H1 (cell line): ENCODE results near the gene FOXA3. TPM values are rescaled to one million over a fixed set of nuclear protein-coding genes. Genes with fewer than 3 reads are reported as not detected.
A peak's percentile ranks its signal among the peaks of the same experiment; 100 is the strongest.

Source experiments
- CTCF ChIA-PET: fragments of 300-600 bp; sonication (Branson Sonifier 250); formaldehyde crosslinking; loops from one replicate; lab custom pipeline; 2021; ENCODE audit not compliant: partially characterized antibody; lab: Charles Lee
- POLR2A ChIA-PET: fragments of 300-600 bp; sonication (Branson Sonifier 250); formaldehyde crosslinking; loops from one replicate; lab custom pipeline; 2021; ENCODE audit warnings: inconsistent platforms; ENCODE audit not compliant: partially characterized antibody; lab: Charles Lee
- DNase-seq, 2 experiments: peaks; one replicate each; pipeline versions ENCODE4 v3.0.0 to v3.0.0-alpha.2; 2010 to 2022; ENCODE audit warnings: low spot score in 2 of 2, low read depth in 1 of 2, mixed read lengths in 1 of 2
- FAIRE-seq: peaks from 2 replicates; lab custom pipeline; 2011; peaks lifted over from hg19 to GRCh38; lab: Jason Lieb, UNC
- H2AFZ ChIP-seq: 2 replicates; pipeline ENCODE4 v1.8.1; 2012; ENCODE audit warnings: low read length, inconsistent platforms
- H2AK5ac ChIP-seq: 2 replicates; pipeline ENCODE4 v1.6.1; 2013; ENCODE audit warnings: low read depth, low read length
- H2BK120ac ChIP-seq: replicated peaks from 2 replicates; pipeline ENCODE3; 2013; ENCODE audit warnings: low read depth, low read length, inconsistent platforms
- H2BK12ac ChIP-seq: 2 replicates; pipeline ENCODE4 v1.6.1; 2013; ENCODE audit warnings: low read depth, low read length
- H2BK15ac ChIP-seq: 2 replicates; pipeline ENCODE4 v1.6.1; 2013; ENCODE audit warnings: low read length
- H2BK20ac ChIP-seq: 2 replicates; pipeline ENCODE4 v1.6.1; 2013; ENCODE audit warnings: low read length
- H2BK5ac ChIP-seq: 2 replicates; pipeline ENCODE4 v1.6.1; 2013; ENCODE audit warnings: low read depth, low read length
- H3K14ac ChIP-seq: 2 replicates; pipeline ENCODE4 v1.6.1; 2013; ENCODE audit warnings: inconsistent platforms; ENCODE audit not compliant: insufficient read length
- H3K18ac ChIP-seq: 2 replicates; pipeline ENCODE4 v1.6.1; 2013; ENCODE audit warnings: low read length; ENCODE audit errors: extremely low read depth
- H3K23ac ChIP-seq: 2 replicates; pipeline ENCODE4 v1.6.1; 2013; ENCODE audit warnings: inconsistent platforms; ENCODE audit not compliant: insufficient read length
- H3K23me2 ChIP-seq: 2 replicates; pipeline ENCODE4 v1.6.1; 2013; ENCODE audit warnings: low read depth, low read length
- H3K27ac ChIP-seq: 2 replicates; pipeline ENCODE4 v1.6.1; 2011; ENCODE audit warnings: low read depth, low read length, inconsistent platforms
- H3K27me3 ChIP-seq, 4 experiments: replicated peaks in 1 of 4; 1 replicate in 1 of 4; 2 replicates in 3 of 4; pipeline versions ENCODE4 v1.6.1 to v1.8.1; 2011 to 2013; ENCODE audit warnings: low read length in 3 of 4, mild to moderate bottlenecking in 3 of 4, inconsistent platforms in 2 of 4, mixed read lengths in 2 of 4, moderate library complexity in 1 of 4; ENCODE audit not compliant: control insufficient read depth in 3 of 4, insufficient read depth in 3 of 4; ENCODE audit errors: extremely low read depth in 1 of 4
- H3K36me3 ChIP-seq, 4 experiments: 2 replicates each; pipeline versions ENCODE4 v1.6.1 to v1.8.1; 2011 to 2013; ENCODE audit warnings: mild to moderate bottlenecking in 4 of 4, low read length in 3 of 4, moderate library complexity in 2 of 4, control low read depth in 1 of 4, inconsistent platforms in 1 of 4; ENCODE audit not compliant: insufficient read depth in 4 of 4, control insufficient read depth in 2 of 4
- H3K4ac ChIP-seq: replicated peaks from 2 replicates; pipeline ENCODE3; 2013; ENCODE audit warnings: low read length, low read depth, mixed read lengths, inconsistent platforms; ENCODE audit not compliant: insufficient read length
- H3K4me1 ChIP-seq, 4 experiments: replicated peaks in 1 of 4; 1 replicate in 1 of 4; 2 replicates in 3 of 4; pipeline versions ENCODE4 v1.6.1 to v1.8.1; 2011 to 2013; ENCODE audit warnings: low read length in 3 of 4, inconsistent platforms in 2 of 4, mixed read lengths in 1 of 4; ENCODE audit not compliant: insufficient read depth in 4 of 4, control insufficient read depth in 3 of 4
- H3K4me2 ChIP-seq, 2 experiments: 2 replicates each; pipeline versions ENCODE4 v1.6.1 to v1.8.1; 2011 to 2013; ENCODE audit warnings: low read depth in 2 of 2, low read length in 2 of 2, control low read depth in 1 of 2, inconsistent platforms in 1 of 2, mild to moderate bottlenecking in 1 of 2; ENCODE audit not compliant: insufficient read depth in 1 of 2
- H3K4me3 ChIP-seq, 4 experiments: fragments of 200-600, 300-600 bp in 1 of 4; sonication (generic), shearing (Covaris generic), sonication (Bioruptor Twin) in 1 of 4; 2 replicates each; pipeline versions ENCODE4 v1.5.1 to v1.8.1; 2011 to 2016; ENCODE audit warnings: low read length in 4 of 4, low read depth in 3 of 4, control low read depth in 2 of 4, inconsistent platforms in 2 of 4, mild to moderate bottlenecking in 2 of 4, mixed read lengths in 1 of 4, moderate library complexity in 1 of 4; ENCODE audit not compliant: insufficient read depth in 2 of 4; ENCODE audit errors: extremely low read depth in 1 of 4
- H3K56ac ChIP-seq: replicated peaks from 2 replicates; pipeline ENCODE3; 2013; ENCODE audit warnings: low read depth, mild to moderate bottlenecking, mixed read lengths, low read length, inconsistent platforms; ENCODE audit not compliant: insufficient read length
- H3K79me1 ChIP-seq: 2 replicates; pipeline ENCODE4 v1.6.1; 2013; ENCODE audit warnings: low read depth, low read length, control low read depth
- H3K79me2 ChIP-seq, 2 experiments: 2 replicates each; pipeline versions ENCODE4 v1.6.1 to v1.8.1; 2012 to 2013; ENCODE audit warnings: low read length in 2 of 2, mild to moderate bottlenecking in 2 of 2, inconsistent platforms in 1 of 2; ENCODE audit not compliant: insufficient read depth in 2 of 2, control insufficient read depth in 1 of 2
- H3K9ac ChIP-seq, 4 experiments: replicated peaks in 1 of 4; 1 replicate in 1 of 4; 2 replicates in 3 of 4; pipeline versions ENCODE4 v1.6.1 to v1.8.1; 2011 to 2013; ENCODE audit warnings: low read depth in 3 of 4, low read length in 3 of 4, control low read depth in 2 of 4, mild to moderate bottlenecking in 2 of 4, moderate library complexity in 2 of 4, inconsistent platforms in 1 of 4; ENCODE audit errors: extremely low read depth in 1 of 4
- H3K9me3 ChIP-seq, 2 experiments: 2 replicates each; pipeline versions ENCODE4 v1.6.1 to v1.8.1; 2012 to 2013; ENCODE audit warnings: mild to moderate bottlenecking in 2 of 2, moderate library complexity in 2 of 2, control low read depth in 1 of 2, inconsistent platforms in 1 of 2, low read depth in 1 of 2, low read length in 1 of 2, mixed read lengths in 1 of 2; ENCODE audit not compliant: insufficient read depth in 2 of 2
- H4K20me1 ChIP-seq, 2 experiments: replicated peaks in 1 of 2; 2 replicates each; pipeline versions ENCODE3 to v1.8.1; 2011 to 2013; ENCODE audit warnings: inconsistent platforms in 2 of 2, low read length in 2 of 2, mild to moderate bottlenecking in 1 of 2; ENCODE audit not compliant: insufficient read depth in 2 of 2, control insufficient read depth in 1 of 2
- H4K5ac ChIP-seq: 2 replicates; pipeline ENCODE4 v1.6.1; 2013; ENCODE audit warnings: low read length, low read depth, mixed read lengths, inconsistent platforms; ENCODE audit not compliant: insufficient read length
- H4K8ac ChIP-seq: 2 replicates; pipeline ENCODE4 v1.8.0; 2013; ENCODE audit warnings: mild to moderate bottlenecking, moderate library complexity, low read length, inconsistent platforms; ENCODE audit not compliant: insufficient read depth; ENCODE audit errors: extremely low read depth
- H4K91ac ChIP-seq: replicated peaks from 2 replicates; pipeline ENCODE3; 2013; ENCODE audit warnings: low read length, mixed read lengths, inconsistent platforms; ENCODE audit not compliant: insufficient read length
- HDAC2 ChIP-seq, 2 experiments: fragments of 300-600 bp in 1 of 2; sonication (generic) in 1 of 2; IDR thresholded peaks; 2 replicates each; pipeline ENCODE4 v1.6.1; 2011 to 2012; ENCODE audit warnings: low read depth in 2 of 2, low read length in 2 of 2, mild to moderate bottlenecking in 2 of 2, moderate library complexity in 2 of 2, borderline replicate concordance in 1 of 2, inconsistent platforms in 1 of 2
- JUND ChIP-seq: IDR thresholded peaks from 2 replicates; pipeline ENCODE4 v1.6.1; 2011; ENCODE audit warnings: mild to moderate bottlenecking, improper control_type of control experiment, low read length
- KDM5A ChIP-seq: fragments of 200-600 bp; IDR thresholded peaks from 2 replicates; pipeline ENCODE4 v1.7.1; 2012; ENCODE audit warnings: mild to moderate bottlenecking, low read length, inconsistent platforms, mixed read lengths
- YY1 ChIP-seq: IDR thresholded peaks from 2 replicates; pipeline ENCODE4 v1.6.1; 2011; ENCODE audit warnings: low read depth, mild to moderate bottlenecking, low read length
- WGBS, 2 experiments: shearing (Covaris generic) in 1 of 2; methylation state at CpG; one replicate each; pipeline versions ENCODE4 v1.1.6 to v1.1.7; 2013 to 2015; ENCODE audit warnings: low lambda C conversion rate in 2 of 2, mixed read lengths in 2 of 2, inconsistent platforms in 1 of 2, low coverage in 1 of 2, missing lambda C conversion rate in 1 of 2; ENCODE audit not compliant: insufficient replicate concordance in 2 of 2, insufficient coverage in 1 of 2, insufficient read length in 1 of 2; ENCODE audit errors: extremely low coverage in 1 of 2, missing lambda C conversion rate in 1 of 2; 5-methylcytosine and 5-hydroxymethylcytosine counted together
- polyA plus RNA-seq, 7 experiments: library from polyadenylated mRNA; depleted of rRNA in 3 of 7; stranded (reverse) in 5 of 7; unstranded in 2 of 7; fragments of >200 nt in 5 of 7; fragments of 200-250 nt in 2 of 7; gene quantifications; 1 replicate in 5 of 7; 2 replicates in 1 of 7; 4 replicates in 1 of 7; pipeline versions ENCODE4 v1.2.1 to v1.2.3, GENCODE V29; 2011 to 2013; ENCODE audit warnings: missing spikeins in 2 of 7, mixed read lengths in 2 of 7
- total RNA-seq: library from RNA; stranded (reverse); fragmentation: NEBNext Ultra II Directional; extraction: Animal tissue kit (Norgen Biotek cat#: 25700); gene quantifications from 2 replicates; pipeline ENCODE4 v1.2.1, GENCODE V29; 2021
- TF ChIP-seq, protein P1 (sequence below): IDR thresholded peaks from 2 replicates; pipeline ENCODE4 v1.6.1; 2011; ENCODE audit warnings: low read depth, mild to moderate bottlenecking, low read length; ENCODE audit not compliant: insufficient read depth

The FOXA3 gene
- total and polyA plus RNA-seq, 2 of the 8 experiments (the other 6 are each of a cell fraction or from before 2014, with no cell fraction given), result 20.2 to 49.1 TPM

DNA sequence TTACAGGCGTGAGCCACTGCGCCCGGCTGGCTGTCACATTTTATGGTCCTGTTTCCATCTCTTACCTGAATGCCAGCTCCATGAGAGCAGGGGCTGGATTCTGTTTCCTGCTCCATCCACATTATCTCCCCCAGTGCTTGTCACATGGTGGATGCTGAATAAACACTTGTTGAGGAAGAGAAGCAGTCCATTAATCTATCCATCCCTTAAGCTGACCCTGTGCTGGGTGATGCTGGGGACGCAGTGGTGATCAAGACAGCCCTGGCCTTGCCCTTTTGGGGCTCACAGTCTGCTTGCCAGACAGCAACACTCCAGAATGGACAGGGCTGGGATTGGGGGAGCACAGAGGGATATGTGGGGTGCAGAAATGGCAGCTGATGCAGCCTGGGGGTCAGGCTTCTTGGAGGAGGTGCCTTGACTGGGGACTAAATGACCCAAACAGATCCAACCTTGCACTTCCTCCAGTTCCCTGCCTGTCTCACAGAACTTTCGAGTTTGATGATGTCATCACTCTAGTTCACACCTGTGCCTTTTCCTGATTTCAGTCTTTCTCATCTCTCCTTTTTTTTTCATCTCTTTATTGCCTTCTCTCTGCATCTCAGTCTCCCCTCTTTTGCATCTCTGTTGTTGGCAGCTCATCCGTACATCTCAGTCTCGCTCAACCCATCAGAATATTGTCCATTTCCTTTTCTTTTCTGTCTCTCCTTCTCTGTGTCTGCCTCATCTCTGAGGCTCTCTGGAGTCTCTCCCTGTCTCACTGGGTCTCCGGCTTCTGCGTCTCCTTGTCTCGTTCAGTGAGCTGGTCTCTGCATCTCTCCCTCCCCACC, 17.2 kb downstream of the FOXA3 start:
- no peak overlapping the region for H4K5ac ChIP-seq
- H2BK12ac ChIP-seq, result peak overlapping the region; percentile 89; the same call in 1 of the 2 replicates
- H3K27ac ChIP-seq, result no peak overlapping the region
- H3K27me3 ChIP-seq, result no peaks in the 10 kb centered on the region
- WGBS, 2 experiments, result 78% methylated on average over 10 of the region's 10 CpGs; no CpG with 5 or more reads in 1 of the 2 experiments
- ChIA-PET POLR2A (interaction anchor here (0.5 to 9.8 kb wide), 8 partner anchors 9 to 415 kb away, joined by 3 to 277 read pairs (median 4); partner anchors contain the start of genes FOXA3 and SYMPK), CTCF (interaction anchor here (0.6 to 10.7 kb wide), 14 partner anchors 9 to 351 kb away, joined by 3 to 208 read pairs (median 3); partner anchors contain the start of genes FOXA3, MYPOP and SYMPK)
- H2BK20ac ChIP-seq, result peak overlapping the region; percentile 91
- no peaks in the 10 kb centered on the region; a peak in 1 of 4 replicates for H3K79me2 ChIP-seq
- H3K36me3 ChIP-seq, result peaks cover 0 to 7% (median 0%) of the 10 kb centered on the region in 4 experiments; a peak in 1 of 8 replicates
- no peaks in the 10 kb centered on the region for H3K9me3 ChIP-seq
- peak overlapping the region; percentile 89 for H2AK5ac ChIP-seq
- no peak overlapping the region for H3K9ac ChIP-seq
- no peak overlapping the region for H2BK120ac ChIP-seq
- peak overlapping the region; percentile 63 for H4K91ac ChIP-seq
- H2BK5ac ChIP-seq, result peak overlapping the region; percentile 90; the same call in 1 of the 2 replicates
- H2BK15ac ChIP-seq, result peak overlapping the region; percentile 95
- peaks cover 6 to 32% (median 22%) of the 10 kb centered on the region in 4 experiments for H3K4me1 ChIP-seq
- peak overlapping the region; percentile 78 to 83; a peak in 3 of 4 replicates for H3K4me2 ChIP-seq
- peaks cover 13% of the 10 kb centered on the region; the same call in 1 of the 2 replicates for H3K23me2 ChIP-seq
- no peak overlapping the region for H3K23ac ChIP-seq
- peaks cover 3 to 16% of the 10 kb centered on the region in 2 experiments for H4K20me1 ChIP-seq
- peak overlapping the region; percentile 81 for H3K18ac ChIP-seq
- H3K79me1 ChIP-seq, result 0 out of 2 replicates have a peak, but pooled peaks cover 5% of the 10 kb centered on the region
- no peak overlapping the region for H3K14ac ChIP-seq
- H3K4me3 ChIP-seq, result peak overlapping the region in 1 of 4 experiments; percentile 59; a peak in 2 of 8 replicates
- no peak for DNase-seq
- H3K4ac ChIP-seq, result no peak overlapping the region
- FAIRE-seq, result no peak
- H4K8ac ChIP-seq, result no peak overlapping the region
- H2AFZ ChIP-seq, result no peak overlapping the region
- H3K56ac ChIP-seq, result no peak overlapping the region
- TF ChIP-seq HDAC2 (IDR thresholded peaks at IDR 0.05; ENCODE audit: borderline replicate concordance in 1 of 2, low read depth in 2 of 2, low read length in 2 of 2), result no peak
- TF ChIP-seq JUND, result peak; percentile 33; the same call in 1 of the 2 replicates
- TF ChIP-seq YY1, result no peak
- TF ChIP-seq, protein P1, sequence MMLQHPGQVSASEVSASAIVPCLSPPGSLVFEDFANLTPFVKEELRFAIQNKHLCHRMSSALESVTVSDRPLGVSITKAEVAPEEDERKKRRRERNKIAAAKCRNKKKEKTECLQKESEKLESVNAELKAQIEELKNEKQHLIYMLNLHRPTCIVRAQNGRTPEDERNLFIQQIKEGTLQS, result no peak
- TF ChIP-seq KDM5A, result no peak
